ENCODE results near the gene ARHGAP6.
"Not testable (repeated sequence)": the region's sequence is repeated elsewhere in the genome, so short reads cannot be mapped to it uniquely, and the experiment has no call there.

The ARHGAP6 gene

DNA sequence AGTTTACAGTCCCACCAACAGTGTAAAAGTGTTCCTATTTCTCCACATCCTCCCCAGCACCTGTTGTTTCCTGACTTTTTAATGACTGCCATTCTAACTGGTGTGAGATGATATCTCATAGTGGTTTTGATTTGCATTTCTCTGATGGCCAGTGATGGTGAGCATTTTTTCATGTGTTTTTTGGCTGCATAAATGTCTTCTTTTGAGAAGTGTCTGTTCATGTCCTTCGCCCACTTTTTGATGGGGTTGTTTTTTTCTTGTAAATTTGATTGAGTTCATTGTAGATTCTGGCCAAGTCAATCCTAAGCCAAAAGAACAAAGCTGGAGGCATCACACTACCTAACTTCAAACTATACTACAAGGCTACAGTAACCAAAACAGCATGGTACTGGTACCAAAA lies 146.5 kb downstream of the ARHGAP6 start:
- not testable (repeated sequence) for ATAC-seq

DNA sequence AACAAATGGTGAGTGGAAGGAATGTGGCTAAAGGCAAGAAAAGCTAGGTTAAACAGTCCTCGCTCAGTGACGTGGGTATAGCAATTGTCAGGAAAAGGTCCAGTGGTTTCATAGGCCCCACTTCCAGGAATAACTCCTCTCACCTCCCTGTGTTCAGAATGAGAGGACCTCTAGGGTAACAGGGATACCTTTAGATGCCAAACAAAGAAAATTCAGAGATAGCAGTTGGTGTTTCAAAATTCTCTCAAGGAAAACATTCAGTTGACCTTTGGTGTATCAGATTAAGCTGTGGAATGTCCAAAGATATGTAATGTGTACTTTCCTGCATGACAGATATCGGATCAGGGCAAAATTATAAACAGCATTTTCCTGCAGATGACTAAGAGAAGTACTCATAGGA lies 155.9 kb downstream of the ARHGAP6 start:
- no peak for ATAC-seq

DNA sequence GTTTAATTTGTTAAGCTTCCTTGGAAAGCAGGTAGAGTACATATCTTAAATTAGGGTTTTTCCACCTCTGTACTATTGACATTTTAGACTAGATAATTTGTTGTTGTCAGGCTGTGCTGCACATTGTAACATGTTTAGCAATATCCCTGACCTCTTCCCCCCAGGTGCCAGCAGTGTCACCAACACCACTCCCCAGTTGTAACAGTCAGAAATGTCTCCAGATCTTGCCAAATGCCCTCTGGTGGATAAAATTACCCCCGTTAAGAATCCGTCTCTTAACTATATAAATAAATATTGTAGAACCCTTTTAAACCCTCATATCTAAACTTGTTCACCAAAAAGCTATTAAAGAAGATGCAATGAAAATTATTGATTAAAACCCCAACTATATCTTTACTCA lies 161.5 kb downstream of the ARHGAP6 start:
- no peak for ATAC-seq

DNA sequence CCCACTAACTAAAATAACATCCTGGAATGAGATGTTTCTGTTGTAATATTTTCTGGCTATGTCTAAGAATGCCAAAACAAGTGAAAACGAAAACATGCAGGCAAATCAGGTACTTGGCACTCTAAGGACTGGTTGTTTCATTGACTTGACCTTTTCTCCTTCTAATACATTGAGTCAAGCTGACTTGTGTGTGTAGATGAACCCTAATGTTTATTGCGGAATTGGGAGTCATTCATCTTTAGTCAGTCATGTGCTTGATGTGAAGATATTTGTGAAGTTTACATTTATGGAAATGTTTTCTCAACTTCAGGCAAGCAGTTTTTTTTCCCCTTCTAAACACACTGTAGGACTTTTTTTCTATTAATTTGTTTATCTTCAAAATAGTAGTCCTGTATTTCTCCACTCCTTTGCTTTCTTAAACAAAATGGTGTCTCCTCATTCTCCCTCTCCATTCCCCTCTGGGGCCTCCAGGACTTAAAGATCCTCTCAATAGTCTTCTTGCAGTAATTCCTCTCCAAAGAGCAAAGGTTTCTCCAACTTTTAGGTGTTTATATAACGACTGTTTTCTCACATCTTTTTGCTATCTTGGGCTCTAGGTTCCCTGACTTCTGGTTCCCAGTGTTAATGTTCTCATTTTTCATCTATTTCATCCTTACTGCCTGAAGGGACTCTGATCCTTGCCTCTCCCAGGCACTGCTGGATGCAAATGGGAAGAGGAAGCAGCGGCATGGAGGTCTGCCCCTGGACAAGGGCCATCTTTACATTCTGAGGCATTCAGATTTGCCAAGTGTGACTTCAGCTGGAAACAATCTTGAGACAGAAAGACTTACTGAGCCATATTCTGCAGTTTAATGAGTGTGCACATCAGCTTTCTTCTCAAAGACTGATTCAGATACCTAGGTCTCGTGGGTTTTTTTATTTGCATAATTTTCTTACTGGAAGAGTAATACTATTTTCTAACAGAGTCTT lies 166.4 kb downstream of the ARHGAP6 start:
- no peak for ATAC-seq

DNA sequence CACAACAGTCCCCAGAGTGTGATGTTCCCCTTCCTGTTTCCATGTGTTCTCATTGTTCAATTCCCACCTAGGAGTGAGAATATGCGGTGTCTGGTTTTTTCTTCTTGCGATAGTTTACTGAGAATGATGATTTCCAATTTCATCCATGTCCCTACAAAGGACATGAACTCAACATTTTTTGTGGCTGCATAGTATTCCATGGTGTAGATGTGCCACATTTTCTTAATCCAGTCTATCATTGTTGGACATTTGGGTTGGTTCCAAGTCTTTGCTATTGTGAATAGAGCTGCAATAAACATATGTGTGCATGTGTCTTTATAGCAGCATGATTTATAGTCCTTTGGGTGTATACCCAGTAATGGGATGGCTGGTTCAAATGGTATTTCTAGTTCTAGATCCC lies 174.3 kb downstream of the ARHGAP6 start:
- ATAC-seq = not testable (repeated sequence)

DNA sequence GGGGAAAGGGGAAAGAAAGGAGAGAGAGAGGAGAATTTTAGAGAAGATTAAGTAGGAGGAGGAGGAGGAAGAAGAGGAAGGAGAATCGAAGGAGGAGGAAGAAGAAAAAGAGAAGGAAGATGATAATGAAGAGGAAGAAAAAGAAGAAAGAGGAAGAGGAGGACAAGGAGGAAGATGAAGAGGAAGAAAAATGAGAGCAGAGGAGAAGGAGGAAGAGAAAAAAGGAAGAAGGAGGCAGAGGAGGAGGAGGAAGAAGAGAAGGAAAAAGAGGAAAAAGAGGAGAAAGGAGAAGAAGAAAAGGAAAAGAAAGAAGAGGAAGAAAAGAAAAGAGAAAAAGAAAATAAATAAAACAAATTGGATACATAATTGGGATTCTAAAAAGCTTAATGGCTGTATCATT lies 181.4 kb downstream of the ARHGAP6 start:
- ATAC-seq = no peak

DNA sequence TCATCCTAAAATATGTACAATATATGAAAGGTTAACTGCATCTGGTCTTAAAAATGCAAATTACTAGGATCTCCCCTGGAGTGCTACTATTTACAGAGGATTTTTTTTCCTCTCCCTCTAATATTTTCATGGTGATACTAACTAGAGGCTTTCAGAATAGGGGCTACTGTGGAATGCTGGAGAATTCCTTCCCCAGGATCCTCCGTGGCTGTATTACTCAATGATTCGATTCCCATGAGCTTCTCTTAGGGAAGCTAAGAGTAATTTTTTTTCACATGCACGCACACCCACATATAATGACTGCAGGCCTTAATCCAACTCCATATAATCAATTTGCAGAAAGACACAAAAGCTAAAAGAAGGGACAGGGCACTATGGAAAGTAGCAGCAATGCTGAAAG lies 184.7 kb downstream of the ARHGAP6 start:
- ATAC-seq = no peak

DNA sequence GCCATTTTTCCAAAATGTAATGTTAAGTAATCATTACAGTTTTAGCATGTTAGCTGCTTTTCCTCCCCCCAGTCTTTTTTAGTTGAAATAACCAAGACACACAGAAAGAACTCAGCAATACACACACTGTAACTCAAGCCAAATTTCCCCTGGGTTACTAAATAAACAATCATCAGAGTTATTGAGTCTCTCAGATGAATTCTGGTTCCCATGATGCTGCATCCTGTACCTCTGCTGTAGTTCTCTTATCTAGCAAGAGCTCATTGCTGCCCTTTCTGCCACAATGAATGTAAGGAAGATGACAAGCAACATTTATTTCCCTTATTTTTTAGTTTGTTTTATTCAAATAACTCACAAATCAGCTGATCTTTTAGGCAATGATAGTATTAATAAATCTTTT lies 185.1 kb downstream of the ARHGAP6 start:
- ATAC-seq = no peak

DNA sequence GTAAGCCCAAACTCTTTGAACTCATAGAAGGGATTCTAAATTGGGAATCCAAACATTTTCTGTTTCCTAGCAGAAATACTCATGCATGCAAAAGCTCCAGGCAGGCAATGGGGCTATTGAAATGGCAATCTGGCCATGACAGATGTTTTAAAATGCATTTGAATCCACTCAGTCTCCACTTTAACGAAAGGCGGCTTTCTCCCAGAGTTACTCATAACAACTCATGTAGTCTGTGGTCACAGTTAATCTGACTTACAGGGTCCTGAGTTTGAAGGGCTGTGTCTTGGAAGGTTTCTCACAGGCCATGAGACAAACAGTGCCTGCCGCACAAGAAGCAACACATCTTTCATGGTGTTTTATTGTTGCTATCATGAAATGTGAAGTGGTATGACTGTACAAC lies 186.8 kb downstream of the ARHGAP6 start:
- ATAC-seq = no peak

DNA sequence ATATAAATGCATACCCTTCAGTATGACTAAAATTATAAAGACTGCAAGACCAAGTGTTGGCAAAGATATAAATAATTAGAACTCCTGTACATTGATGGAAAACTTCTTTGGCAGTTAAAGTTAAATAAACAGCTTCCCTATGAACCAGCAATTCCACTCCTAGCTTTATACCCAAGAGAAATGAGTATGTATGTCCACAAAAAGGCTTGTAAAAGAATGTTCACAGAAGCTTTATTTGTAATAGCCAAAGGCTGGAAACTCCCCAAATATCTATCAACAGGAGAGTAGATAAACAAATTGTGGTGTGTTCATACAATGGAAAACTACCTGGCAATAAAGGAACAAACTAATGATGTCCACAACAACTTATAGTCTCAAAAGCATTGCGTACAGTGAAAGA lies 187.7 kb downstream of the ARHGAP6 start:
- ATAC-seq = no peak

DNA sequence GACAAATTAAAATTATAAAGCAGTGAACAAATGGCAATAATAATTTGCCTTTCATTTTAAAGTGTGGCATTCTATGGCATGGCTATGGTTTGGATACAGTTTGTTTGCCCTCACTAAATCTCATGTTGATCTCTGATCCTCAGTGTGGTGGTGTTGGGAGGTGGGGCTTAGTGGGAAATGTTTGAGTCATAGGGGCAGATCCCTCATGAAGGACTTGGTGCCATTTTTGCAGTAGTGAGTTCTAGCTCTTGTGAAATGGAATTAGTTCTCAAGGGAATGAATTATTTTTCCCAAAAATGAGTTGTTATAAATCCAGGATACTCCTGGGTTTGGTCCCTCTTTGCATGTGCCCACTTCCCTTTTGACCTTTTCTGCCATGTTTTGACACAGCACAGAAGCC lies 191.1 kb downstream of the ARHGAP6 start:
- ATAC-seq = no peak

DNA sequence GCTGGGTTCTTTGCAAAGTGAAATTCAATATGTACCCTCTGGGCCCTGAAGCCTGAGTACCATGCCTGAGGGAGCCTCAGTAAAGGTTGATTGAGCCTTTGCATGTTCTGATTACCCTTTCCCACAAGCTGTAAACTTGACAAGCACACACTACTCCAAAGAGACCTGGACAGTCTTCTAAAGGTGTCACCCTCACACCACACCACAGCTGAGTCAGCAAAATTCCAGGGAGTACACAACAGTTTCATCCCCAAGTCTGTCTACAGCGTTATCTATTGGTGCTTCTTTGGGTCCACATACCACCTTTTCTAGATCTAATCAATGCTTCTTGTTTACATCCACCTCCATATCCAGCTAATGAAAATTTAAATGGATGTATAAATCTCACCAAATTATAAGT lies 191.7 kb downstream of the ARHGAP6 start:
- no peak for ATAC-seq

DNA sequence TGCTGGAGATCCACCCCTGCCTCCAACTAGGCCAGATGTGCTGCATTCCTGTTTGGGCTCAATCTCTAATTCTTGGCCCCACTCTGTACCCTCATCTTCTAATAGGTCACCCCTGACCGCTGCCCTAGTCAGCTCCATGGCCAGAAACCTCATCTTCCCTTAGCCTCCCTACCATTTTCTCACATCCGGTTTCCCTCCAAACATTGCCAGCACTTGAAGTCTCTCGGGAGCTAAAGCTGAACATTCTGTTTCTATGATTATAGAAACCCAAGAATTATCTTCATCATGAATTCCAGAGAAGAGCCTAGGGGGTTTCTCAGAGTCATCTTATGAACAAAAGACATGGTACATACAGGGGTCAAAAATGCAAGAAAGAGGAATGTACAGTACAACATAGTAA lies 192.8 kb downstream of the ARHGAP6 start:
- ATAC-seq = no peak

DNA sequence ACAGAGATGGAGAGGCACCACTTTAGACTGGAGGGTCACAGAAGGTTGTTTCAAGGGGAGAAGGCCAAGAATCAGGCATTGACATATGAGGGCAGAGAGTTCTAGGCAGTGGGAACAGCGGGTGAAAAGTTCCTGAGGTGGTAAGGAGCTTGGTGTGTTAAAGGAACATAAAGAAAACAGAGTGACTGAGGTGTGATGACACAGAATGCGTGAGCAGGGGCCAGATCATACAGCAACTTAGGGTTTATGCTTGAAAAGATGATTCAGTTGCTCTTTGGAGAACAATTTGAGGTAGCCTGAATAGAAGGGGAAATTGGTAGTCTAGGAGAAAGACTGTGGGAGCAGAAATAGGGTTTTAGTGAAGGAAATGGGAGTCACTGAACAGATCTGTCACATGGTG lies 193.3 kb downstream of the ARHGAP6 start:
- ATAC-seq = no peak

DNA sequence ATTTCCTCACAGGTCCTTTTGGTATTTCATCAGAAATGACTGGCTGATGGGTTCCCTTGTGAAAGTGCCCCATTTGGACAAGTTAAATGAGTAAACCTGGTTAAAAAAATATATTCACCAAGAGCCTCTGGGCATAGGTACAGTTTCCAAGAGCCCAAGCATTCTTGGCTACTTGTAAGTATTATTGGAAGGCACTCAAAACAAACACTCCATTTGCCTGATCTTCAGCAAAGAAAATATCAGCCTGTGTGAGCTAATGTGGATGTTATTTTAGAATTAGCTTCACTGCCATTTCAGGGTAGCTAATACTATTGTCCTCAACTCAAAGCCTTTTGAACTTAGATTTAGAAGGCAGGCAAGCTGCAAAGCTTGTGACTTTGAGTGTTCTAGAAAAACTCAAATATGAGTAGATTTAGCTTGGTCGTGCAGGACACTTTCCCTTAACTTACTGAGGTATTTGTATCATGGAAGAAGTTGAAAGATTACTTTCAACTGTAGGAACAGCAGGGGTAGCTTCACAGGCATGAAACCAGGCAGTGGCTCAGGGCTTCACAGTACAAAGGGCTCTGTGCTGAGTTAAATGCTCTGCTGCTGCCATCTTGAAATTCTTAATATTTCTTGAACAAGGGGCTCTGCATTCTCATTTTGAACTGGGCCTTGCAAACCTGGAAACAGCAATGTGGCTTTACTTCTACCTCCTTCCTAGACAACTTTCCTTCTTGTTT lies 195.3 kb downstream of the ARHGAP6 start:
- no peak for ATAC-seq

DNA sequence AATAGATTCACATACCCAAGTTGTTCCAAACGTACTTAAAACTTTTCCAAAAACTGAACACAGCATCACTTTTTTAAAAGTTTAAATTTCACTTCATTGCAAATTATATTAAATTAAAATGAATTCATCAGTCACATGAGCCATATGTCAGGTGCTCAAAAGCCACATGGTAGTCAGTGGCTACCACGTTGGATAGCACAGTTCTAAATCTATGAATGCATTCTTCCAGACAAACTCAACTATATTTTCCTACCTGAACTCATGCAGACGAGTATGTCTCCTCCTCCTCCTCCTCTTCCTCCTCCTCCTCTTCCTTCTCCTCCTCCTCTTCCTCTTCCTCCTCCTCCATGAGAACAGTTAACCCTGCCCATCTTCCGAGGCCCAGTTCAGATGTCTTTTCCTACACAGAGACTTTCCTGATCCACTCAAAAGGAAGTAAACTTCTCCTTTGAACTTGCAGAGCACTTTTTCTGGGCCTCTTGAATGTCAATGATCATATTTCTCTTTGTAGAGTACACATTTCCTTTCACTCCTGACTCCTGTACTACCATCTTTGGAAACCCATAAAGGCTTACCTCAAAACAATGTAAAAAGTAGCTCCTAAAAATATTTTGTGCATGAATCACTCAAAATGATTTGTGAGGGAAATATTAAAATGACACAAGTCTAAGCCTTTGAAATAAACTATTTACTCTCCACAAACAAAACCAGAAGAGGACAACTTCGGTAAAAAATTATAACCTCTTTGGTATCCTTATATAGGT lies 199.9 kb downstream of the ARHGAP6 start:
- ATAC-seq = no peak

DNA sequence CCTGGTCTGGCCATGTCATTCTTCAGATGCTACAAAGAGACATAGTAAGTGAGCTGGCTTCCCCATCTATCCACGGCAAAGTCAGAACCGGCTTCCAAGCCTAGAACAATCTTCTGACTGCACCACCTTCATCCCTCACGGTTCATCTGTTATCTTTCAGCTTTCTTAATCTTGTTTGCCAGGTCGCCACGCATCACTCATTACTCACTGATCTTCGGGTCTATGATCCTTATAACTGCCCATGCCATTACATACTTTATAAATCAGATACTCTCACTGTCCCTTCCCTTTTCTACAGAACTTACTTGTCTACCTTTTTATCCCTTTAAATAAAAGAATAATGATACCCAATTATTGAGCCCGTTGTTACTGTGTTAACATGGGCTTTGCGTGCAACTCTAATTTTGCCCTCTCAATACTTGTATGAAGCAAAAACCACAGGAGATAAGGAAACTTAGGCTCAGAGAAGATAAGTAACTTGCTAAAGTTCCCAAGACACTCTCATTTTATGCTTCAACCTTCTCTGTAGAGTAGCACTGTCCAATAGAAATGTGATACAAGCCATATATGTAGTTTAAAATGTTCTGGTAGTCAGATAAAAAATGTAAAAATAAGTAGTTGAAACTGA lies 200.8 kb downstream of the ARHGAP6 start:
- no peak for ATAC-seq

DNA sequence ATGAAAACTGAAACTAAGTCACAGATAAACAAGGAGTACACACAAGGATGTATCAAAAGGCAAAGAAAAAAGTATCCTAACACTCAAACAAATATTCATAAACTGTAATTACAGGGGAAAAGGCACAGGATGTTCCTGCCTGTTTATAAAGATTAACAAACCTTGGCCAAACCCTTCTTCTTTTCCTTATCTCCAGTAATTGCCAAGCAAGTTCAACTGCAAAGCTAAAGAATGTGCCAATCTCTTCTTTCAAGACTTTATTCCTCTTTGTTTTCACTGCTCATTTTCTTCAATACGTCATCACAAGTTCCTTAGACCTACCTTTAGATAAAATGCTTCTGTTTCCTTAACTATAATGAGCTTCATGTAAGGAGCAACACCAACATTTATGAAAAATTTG lies 201.3 kb downstream of the ARHGAP6 start:
- ATAC-seq = no peak

DNA sequence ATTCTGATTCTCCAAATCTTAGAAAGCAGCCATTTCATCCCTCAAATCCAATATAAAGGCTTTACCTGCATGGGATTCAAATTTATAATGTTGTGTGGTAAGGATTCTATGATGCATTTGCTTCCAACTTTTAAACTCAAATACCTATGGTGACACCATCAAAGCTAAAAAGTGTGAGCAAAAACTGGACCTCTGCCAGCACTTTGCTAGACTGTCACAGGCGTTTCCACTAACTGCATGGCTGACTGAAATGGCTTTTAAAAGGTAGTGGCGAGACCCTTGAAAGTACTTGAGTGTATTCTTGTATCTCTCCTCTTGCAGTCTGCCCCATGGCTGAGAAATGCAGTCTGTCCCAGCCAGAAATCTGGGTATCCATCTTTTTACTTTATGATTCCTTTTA lies 203.1 kb downstream of the ARHGAP6 start:
- no peak for ATAC-seq

DNA sequence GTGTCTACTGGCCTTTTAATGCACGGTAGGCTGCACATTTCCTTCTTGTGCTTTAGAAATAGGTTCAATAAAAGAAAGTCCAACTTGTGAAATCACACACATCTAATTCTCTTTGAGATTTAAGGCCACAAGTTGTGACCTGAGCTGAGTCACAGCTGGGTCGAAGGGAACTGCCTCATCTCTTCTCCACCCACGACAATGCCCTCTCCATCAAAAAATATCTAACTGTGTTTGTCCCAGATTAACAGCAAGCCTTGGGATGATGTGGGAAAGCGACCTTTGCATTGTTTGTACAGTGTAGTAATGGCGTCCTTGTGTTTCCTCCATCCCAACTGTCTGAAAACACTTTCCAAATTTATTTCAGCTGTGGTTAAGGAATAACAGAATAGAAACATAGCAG lies 203.6 kb downstream of the ARHGAP6 start:
- ATAC-seq = no peak

DNA sequence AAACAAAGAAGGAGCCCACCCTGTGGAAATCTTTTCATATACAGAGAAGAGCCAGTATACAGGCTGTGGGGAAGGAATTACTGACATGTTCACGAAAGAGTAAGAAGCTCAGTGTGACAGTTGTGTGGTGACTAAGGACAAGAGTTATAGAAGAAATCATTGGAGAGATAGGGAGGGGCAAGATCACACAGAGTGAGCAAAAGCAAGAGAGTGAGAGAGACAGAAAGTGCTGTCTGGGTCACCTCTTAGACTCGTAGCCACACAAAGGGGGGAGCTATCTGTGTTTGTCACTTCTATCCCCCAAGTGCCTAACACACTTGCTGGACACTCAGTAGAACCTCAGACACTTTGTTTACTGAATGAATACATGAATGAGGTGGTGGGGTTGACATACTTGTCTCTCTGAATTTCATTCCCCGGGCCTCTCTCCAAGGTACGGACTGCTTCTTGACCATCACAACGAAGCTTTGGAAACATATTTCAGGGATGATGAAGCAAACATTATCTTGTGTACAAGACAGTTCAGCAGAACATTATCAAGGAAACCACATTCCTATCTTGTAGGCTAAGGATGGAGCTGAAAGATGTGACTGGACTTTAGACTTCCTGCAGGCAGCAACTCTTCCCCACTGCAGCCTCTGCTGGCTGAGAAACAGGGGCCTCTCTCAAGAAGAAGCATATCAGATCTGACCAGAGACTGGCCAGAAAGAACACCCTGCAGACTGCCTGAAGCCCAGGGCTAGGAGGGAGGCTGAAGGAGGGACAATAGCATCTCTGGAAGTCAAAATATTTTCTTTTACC lies 204.3 kb downstream of the ARHGAP6 start:
- ATAC-seq = no peak

DNA sequence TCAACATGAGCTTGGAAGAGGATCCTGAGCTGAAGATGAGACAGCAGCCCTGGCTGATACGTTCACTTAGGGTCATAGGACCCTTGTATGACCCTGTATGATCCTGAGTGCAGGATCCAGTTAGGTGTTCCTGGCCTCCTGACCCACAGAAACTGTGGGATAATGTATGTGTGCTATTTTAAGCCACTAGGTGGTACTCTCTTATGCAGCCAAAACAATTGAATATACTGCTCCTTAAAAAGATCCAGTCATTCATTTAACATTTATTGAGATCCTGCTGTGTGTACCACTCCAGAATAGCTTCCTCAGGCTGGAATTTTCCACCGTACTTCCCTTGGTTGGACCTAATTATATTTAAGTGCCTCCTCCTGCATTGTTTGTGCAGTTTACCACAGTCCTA lies 205.4 kb downstream of the ARHGAP6 start:
- ATAC-seq = no peak
